Myocyte (in vitro differentiated cells): ENCODE measurements around the gene BAD. TPM values are rescaled to one million over a fixed set of nuclear protein-coding genes. Genes with fewer than 3 reads are reported as not detected.

Experiments
- DNase-seq: peaks from one replicate; pipeline ENCODE4 v3.0.0-alpha.2; 2012; ENCODE audit warnings: low read depth
- total RNA-seq: library from RNA; depleted of rRNA; stranded (reverse); fragments of >200 nt; gene quantifications from 2 replicates; pipeline ENCODE4 v1.2.3, GENCODE V29; 2014

Gene BAD
- total RNA-seq, 1 donor from 2014 or later: 89.1 TPM

GRCh38 chr11:64246871-64247728, 37.4 kb downstream of the BAD start, which contains the start of gene PPP1R14B:
Gene PPP1R14B (minus strand): TSS chr11:64246943. CDS start chr11:64246673, 270 bp downstream.
- peak; percentile 93 for DNase-seq

DNA sequence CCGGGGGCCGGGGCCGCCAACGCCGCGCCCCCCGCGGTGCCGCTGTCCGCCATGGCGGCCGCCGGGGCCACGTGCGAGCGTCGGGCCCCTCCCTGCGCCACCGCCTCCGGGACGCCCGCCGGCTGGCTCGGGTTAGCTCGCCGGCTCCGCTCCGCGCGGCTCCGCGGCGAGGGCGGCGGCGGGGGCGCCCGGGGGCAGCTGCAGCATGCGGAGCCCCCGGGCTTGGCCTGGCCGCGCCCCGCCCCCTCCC, 37.9 kb downstream of the BAD start:
- DNase-seq: peak; percentile 41

GRCh38 chr11:64245797-64246620, 38.5 kb downstream of the BAD start:
- peak; percentile 99 for DNase-seq

GRCh38 chr11:64245401-64245796, 39.1 kb downstream of the BAD start:
- peak; percentile 97 for DNase-seq

DNA sequence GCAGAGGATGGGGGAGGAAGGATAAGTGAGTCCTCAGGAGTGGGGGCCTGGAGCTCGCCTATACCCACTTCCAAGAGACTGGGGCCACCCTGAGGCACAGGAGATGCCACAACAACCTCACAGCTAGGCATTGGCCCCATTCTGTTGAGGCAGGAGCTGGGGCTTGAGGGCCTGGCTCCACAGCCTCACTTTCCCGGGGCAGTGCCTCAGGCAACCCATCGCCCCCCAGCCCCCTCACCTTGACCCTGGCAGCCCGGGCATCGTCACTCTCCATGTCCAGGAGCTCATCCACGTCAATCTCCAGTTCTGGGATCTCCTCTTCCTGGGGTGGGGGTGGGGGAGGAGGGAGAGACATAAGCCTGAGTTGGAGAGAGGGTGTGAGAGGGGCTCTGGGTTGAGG, 39.5 kb downstream of the BAD start:
- DNase-seq: peak; percentile 34

DNA sequence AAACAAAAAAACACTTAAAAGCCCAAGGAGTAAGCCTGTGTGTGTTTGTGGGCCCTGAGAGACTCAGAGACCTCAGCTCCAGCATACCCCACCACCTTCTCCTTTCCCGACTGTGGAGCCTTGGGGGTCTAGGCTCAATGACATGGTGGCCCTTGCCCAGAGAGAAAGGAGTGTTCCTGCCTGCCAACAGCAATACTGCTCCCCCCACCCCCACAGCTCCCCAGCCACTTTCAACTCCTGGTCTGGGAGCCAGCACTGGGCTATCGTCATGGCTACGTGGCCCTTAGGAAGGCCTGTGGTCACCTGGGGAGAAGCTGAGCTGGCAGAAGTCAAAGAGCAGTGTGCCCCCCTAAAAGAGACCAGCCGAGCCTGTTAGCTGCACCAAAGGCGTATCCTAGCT, 40.4 kb downstream of the BAD start:
- DNase-seq: peak; percentile 53

DNA sequence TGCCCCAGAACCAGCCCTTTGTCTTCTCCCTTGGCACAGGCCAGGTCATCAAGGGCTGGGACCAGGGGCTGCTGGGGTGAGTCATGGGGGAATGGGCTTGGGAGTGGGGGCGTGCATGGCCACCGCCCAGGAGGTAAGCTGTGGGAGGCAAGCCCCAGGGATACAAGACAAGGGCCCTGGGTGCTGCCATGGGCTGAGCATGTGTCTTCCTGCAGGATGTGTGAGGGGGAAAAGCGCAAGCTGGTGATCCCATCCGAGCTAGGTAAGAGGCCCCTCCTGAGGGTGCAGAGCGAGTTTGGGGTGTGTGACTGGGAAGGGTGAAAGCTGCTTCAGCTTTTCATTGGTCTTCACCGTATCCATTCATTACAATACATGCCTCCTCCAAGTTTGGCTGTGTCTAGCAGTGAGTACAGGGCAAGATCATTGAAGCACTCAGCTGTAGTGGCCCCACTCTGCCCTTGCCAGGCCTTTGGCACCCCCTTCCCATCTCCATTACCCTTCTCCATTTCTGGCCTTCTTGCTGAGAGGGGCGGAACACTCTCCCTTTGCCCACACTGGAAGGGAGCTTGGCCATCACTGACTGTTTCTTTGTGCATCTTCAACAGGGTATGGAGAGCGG, 41.1 kb downstream of the BAD start:
- no peak for DNase-seq

GRCh38 chr11:64241491-64242374, 42.7 kb downstream of the BAD start:
- peak; percentile 58 for DNase-seq

- DNase-seq: peak; percentile 99
Measured at GRCh38 chr11:64241241-64241490, 43.3 kb downstream of the BAD start.

GRCh38 chr11:64240435-64241240, 43.8 kb downstream of the BAD start, which contains the start of gene FKBP2:
Gene FKBP2 (plus strand): TSS chr11:64241095. CDS start chr11:64242388, 1,293 bp downstream.
- peak; percentile 97 for DNase-seq

- DNase-seq: no peak
Measured at GRCh38 chr11:64239662-64240434, 44.6 kb downstream of the BAD start.

- DNase-seq: no peak
Measured at GRCh38 chr11:64238999-64239398, 45.5 kb downstream of the BAD start.

DNA sequence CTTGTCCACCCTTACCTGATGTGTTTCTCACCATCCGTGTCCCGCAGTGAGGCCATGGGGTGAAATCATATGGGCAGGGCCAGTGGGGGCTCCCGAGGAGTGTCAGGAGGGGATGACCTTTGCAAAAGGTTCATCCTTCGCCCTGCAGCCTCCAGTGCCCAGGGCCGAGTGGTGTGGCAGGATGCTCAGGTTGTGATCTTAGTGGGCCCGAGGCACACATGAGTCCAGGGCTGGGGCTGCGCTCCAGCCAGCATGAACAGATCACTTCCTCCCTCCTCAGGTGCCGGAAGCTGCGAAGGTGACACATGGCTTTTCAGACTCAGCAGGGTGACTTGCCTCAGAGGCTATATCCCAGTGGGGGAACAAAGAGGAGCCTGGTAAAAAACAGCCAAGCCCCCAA, 46.4 kb downstream of the BAD start:
- no peak for DNase-seq

- no peak for DNase-seq
Measured at GRCh38 chr11:64237484-64237951, 46.9 kb downstream of the BAD start.

DNA sequence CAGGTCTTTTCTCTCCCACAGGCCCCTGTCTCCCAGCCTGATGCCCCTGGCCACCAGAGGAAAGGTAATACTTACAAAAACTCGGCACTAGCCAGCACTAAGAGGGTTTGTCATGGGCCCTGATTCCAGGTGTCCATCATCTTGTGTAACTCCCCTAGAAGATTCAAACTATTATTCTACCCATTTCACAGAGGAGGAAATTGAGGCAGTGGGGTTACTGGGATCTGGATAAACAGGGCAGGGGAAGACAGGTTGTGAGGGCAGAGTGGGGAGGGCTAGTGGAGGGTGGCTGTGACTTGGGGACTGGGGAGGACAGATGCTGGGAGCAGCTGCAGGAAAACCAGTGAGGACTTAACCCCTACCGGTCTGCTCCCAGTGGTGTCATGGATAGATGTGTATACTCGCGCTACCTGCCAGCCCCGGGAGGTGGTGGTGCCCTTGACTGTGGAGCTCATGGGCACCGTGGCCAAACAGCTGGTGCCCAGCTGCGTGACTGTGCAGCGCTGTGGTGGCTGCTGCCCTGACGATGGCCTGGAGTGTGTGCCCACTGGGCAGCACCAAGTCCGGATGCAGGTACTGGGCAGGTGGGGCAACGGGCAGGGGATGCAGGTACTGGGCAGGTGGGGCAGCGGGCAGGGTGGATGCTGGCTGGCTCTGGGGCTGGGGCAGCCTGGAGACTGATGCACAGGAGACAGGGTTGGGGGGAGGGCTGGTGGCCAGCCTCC, 48.9 kb downstream of the BAD start:
- no peak for DNase-seq

DNA sequence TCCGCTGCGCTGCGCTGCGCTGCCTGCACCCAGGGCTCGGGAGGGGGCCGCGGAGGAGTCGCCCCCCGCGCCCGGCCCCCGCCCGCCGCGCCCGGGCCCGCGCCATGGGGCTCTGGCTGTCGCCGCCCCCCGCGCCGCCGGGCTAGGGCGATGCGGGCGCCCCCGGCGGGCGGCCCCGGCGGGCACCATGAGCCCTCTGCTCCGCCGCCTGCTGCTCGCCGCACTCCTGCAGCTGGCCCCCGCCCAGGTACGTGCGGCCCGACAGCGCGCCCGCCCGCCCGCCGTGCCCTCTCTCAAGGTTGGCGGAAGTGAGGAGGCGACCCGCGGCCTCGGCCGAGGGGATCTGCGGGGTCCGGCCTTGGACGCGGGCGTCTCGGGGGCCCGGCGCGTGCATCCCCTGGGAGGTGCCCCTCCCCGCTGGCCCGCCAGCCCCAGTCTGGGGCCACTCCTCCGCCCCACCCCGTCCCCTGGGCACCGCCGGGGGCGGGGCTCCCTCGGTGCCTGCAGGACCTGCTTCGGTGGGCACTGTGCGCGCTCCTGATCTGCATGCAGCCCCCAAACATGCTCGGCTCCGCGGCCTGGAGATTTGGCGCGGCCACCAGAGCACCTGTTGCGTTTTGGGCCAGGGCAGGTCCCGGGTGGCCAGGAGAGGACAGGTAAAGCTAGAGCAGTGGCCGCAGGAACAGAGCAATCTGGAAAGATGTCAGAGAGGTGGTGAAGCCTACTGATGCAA, 49.7 kb downstream of the BAD start:
- DNase-seq: peak; percentile 43

DNA sequence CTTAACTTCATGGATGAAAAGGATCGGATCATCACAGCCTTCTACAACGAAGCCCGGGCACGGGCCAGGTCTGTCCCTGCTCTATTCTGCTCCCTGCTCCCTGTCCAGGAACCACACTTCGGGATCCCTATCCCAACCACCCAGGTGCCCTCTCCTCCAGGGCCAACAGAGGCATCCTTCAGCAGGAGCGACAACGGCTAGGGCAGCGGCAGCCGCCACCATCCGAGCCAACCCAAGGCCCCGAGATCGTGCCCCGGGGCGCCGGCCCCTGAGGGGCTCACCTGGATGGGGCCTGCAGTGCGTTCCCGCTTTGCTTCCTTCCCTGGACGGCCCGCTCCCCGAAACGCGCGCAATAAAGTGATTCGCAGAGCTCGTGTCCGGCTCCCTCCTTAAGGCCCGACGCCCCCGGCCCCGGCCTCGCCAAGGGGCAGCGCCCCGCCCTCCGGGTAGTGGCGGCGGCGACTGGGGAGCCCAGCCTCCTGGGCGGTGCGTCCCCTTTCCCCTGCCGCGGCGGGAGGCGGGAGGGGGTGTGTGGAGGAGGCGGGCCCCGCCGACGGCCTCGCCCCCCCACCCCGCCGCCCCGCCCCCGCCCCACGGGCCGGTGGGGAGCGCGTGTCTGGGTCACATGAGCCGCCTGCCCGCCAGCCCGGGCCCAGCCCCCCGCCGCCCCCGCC, 50.4 kb downstream of the BAD start, which contains the start of gene VEGFB:
TSS of gene VEGFB (plus strand) at position 672 of the 674 bp plus-strand sequence. CDS start 250 bp downstream, outside the sequence.
- peak; percentile 63 for DNase-seq
